Liver (tissue), 9 donors: ENCODE results near the gene GABPB1. TPM values are rescaled to one million over a fixed set of nuclear protein-coding genes. Genes with fewer than 3 reads are reported as not detected.

ENCODE experiments used
- DNase-seq: peaks from one replicate; pipeline ENCODE4 v3.0.0-alpha.2; 2017; ENCODE audit warnings: low spot score
- H3K27ac ChIP-seq, 2 donors: one replicate each; pipeline ENCODE4 v1.7.0; 2013; ENCODE audit warnings: inconsistent platforms in 2 of 2, low read length in 2 of 2, control low read depth in 1 of 2, low read depth in 1 of 2, mild to moderate bottlenecking in 1 of 2
- H3K27me3 ChIP-seq, 4 donors: one replicate each; pipeline versions ENCODE4 v1.6.1 to v1.7.0; 2013; ENCODE audit warnings: low read length in 3 of 4, inconsistent platforms in 1 of 4, mild to moderate bottlenecking in 1 of 4, moderate library complexity in 1 of 4; ENCODE audit not compliant: control insufficient read depth in 4 of 4, insufficient read depth in 4 of 4
- H3K36me3 ChIP-seq, 4 donors: one replicate each; pipeline versions ENCODE4 v1.6.1 to v1.7.0; 2013; ENCODE audit warnings: low read length in 3 of 4, mild to moderate bottlenecking in 3 of 4, low read depth in 1 of 4, moderate library complexity in 1 of 4; ENCODE audit not compliant: control insufficient read depth in 4 of 4, insufficient read depth in 3 of 4
- H3K4me1 ChIP-seq, 4 donors: one replicate each; pipeline versions ENCODE4 v1.6.1 to v1.7.0; 2013; ENCODE audit warnings: low read length in 3 of 4, mild to moderate bottlenecking in 3 of 4, moderate library complexity in 1 of 4; ENCODE audit not compliant: control insufficient read depth in 4 of 4, insufficient read depth in 4 of 4
- H3K4me3 ChIP-seq, 3 donors: one replicate each; pipeline versions ENCODE4 v1.6.1 to v1.7.0; 2013; ENCODE audit warnings: low read length in 3 of 3, control low read depth in 1 of 3, low read depth in 1 of 3, mild to moderate bottlenecking in 1 of 3
- H3K9ac ChIP-seq, 2 donors: one replicate each; pipeline ENCODE4 v1.7.0; 2013; ENCODE audit warnings: low read length in 2 of 2, mild to moderate bottlenecking in 2 of 2, moderate library complexity in 2 of 2, control low read depth in 1 of 2, low read depth in 1 of 2
- H3K9me3 ChIP-seq, 4 donors: one replicate each; pipeline versions ENCODE4 v1.6.1 to v1.7.0; 2013; ENCODE audit warnings: low read length in 3 of 4; ENCODE audit not compliant: control insufficient read depth in 4 of 4
- EGR1 ChIP-seq, 2 donors: IDR thresholded peaks; 2 replicates each; pipeline ENCODE4 v1.6.1; 2016 to 2018; ENCODE audit warnings: antibody characterized with exemption in 2 of 2, low read depth in 2 of 2
- FOXA1 ChIP-seq: IDR thresholded peaks from 2 replicates; pipeline ENCODE4 v1.6.1; 2016; ENCODE audit warnings: antibody characterized with exemption
- FOXA2 ChIP-seq: IDR thresholded peaks from 2 replicates; pipeline ENCODE4 v1.6.1; 2016; ENCODE audit warnings: antibody characterized with exemption
- GABPA ChIP-seq, 2 donors: IDR thresholded peaks in 1 of 2; conservative IDR thresholded peaks in 1 of 2; 2 replicates each; pipeline ENCODE4 v1.6.1; 2016; ENCODE audit warnings: antibody characterized with exemption in 2 of 2, mild to moderate bottlenecking in 1 of 2, moderate library complexity in 1 of 2
- HNF4A ChIP-seq, 2 donors: conservative IDR thresholded peaks; 2 replicates each; pipeline ENCODE4 v1.6.1; 2016; ENCODE audit warnings: antibody characterized with exemption in 2 of 2, mild to moderate bottlenecking in 2 of 2
- HNF4G ChIP-seq: IDR thresholded peaks from 2 replicates; pipeline ENCODE4 v1.6.1; 2016; ENCODE audit warnings: antibody characterized with exemption
- JUND ChIP-seq, 2 donors: IDR thresholded peaks; 2 replicates each; pipeline ENCODE4 v1.6.1; 2016; ENCODE audit warnings: antibody characterized with exemption in 2 of 2
- NR2F2 ChIP-seq: IDR thresholded peaks from 2 replicates; pipeline ENCODE4 v1.6.1; 2016; ENCODE audit warnings: antibody characterized with exemption
- RAD21 ChIP-seq, 2 donors: IDR thresholded peaks; 2 replicates each; pipeline ENCODE4 v1.6.1; 2016; ENCODE audit warnings: antibody characterized with exemption in 2 of 2, mild to moderate bottlenecking in 2 of 2
- RXRA ChIP-seq, 2 donors: IDR thresholded peaks; 2 replicates each; pipeline ENCODE4 v1.6.1; 2017 to 2018; ENCODE audit warnings: antibody characterized with exemption in 2 of 2, mild to moderate bottlenecking in 1 of 2
- SP1 ChIP-seq: IDR thresholded peaks from 2 replicates; pipeline ENCODE4 v1.6.1; 2018; ENCODE audit warnings: antibody characterized with exemption, mild to moderate bottlenecking
- TAF1 ChIP-seq: conservative IDR thresholded peaks from 2 replicates; pipeline ENCODE4 v1.6.1; 2016; ENCODE audit warnings: antibody characterized with exemption, mild to moderate bottlenecking
- YY1 ChIP-seq: IDR thresholded peaks from 2 replicates; pipeline ENCODE4 v1.6.1; 2016; ENCODE audit warnings: antibody characterized with exemption, mild to moderate bottlenecking
- WGBS: extraction: QIAGEN DNeasy Blood & Tissue Kit; methylation state at CpG from one replicate; pipeline ENCODE4 v1.1.7; 2013; 5-methylcytosine and 5-hydroxymethylcytosine counted together
- polyA plus RNA-seq, 2 donors: library from polyadenylated mRNA; stranded (reverse) in 1 of 2; unstranded in 1 of 2; fragments of 200-250 nt in 1 of 2; fragments of >200 nt in 1 of 2; fragmentation: Nextera tagmentation in 1 of 2; extraction: Ambion mirVana in 1 of 2; gene quantifications; one replicate each; pipeline versions ENCODE4 v1.2.1 to v1.2.3, GENCODE V29; 2013 to 2015
- total RNA-seq, 2 donors: library from RNA; depleted of rRNA; stranded (reverse); fragments of >200 nt; gene quantifications; one replicate each; pipeline ENCODE4 v1.2.3, GENCODE V29; 2014
- TF ChIP-seq, protein P1 (sequence below): IDR thresholded peaks from 2 replicates; pipeline ENCODE4 v1.6.1; 2016; ENCODE audit warnings: antibody characterized with exemption
- TF ChIP-seq, protein P2 (sequence below): IDR thresholded peaks from 2 replicates; pipeline ENCODE4 v1.6.1; 2016; ENCODE audit warnings: antibody characterized with exemption, mild to moderate bottlenecking
- TF ChIP-seq, protein P3 (sequence below): IDR thresholded peaks from 2 replicates; pipeline ENCODE4 v1.6.1; 2016; ENCODE audit warnings: antibody characterized with exemption
- TF ChIP-seq, protein P4 (sequence below): IDR thresholded peaks from 2 replicates; pipeline ENCODE4 v1.6.1; 2016; ENCODE audit warnings: antibody characterized with exemption
- TF ChIP-seq, protein P5 (sequence below): fragments of 150-350 bp; IDR thresholded peaks from 2 replicates; pipeline ENCODE4 v1.5.1; 2017; ENCODE audit warnings: improper control_type of control experiment, low read depth, low read length; ENCODE audit not compliant: missing input control
- donor health status: healthy.
- donor health status: healthy.
- donor health status: healthy.
- donor health status: healthy.
- donor health status: healthy.

GABPB1 gene
- total and polyA plus RNA-seq, 4 donors = 4.4 to 23.6 (median 9.8) TPM

DNA sequence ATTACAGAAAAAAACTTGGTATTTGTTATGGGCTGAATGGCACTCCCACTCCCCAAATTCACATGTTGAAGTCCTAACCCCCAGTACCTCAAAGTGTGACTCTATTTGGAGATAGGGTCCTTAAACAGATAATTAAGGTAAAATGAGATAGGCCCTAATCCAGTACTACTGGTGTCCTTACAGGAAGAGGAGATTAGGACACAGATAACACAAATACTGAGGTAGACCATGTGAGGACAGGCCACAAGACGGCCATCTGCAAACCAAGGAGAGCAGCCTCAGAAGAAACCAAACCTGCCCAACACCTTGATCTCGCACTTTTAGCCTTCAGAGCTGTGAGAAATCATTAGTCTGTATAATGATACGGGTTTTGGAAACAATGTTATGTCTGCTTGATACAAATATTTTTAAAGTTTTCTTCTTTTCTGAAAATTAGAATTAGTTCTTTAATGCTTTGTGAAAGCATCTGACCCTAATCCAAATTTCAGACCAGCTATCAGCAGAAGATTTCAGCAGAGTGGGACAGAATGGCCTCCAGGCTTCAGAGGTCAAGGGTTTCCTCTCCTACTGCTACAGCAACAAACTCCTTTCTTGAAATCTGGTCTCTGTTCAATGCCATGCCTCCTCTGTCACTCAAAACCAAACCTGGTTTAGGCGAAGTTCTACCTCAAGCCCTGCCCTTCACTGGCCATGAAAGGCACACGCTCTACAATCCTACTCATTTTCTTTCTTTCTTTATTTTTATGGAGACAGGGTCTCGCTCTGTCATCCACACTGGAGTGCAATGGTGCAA, 67.5 kb downstream of the GABPB1 start:
- peaks cover 5 to 19% (median 13%) of the 10 kb centered on the region in 4 donors for H3K36me3 ChIP-seq
- H3K9ac ChIP-seq = no peak overlapping the region
- H3K4me3 ChIP-seq = no peak overlapping the region
- H3K27me3 ChIP-seq = no peaks in the 10 kb centered on the region
- DNase-seq = no peak
- H3K27ac ChIP-seq = no peak overlapping the region
- H3K9me3 ChIP-seq = no peaks in the 10 kb centered on the region
- TF ChIP-seq RAD21 (IDR thresholded peaks at IDR 0.05) (no peak), GABPA (IDR thresholded peaks at IDR 0.05 in 1 of 2, conservative IDR thresholded peaks at IDR 0.05 in 1 of 2) (no peak), RXRA (IDR thresholded peaks at IDR 0.05) (no peak), NR2F2 (no peak), FOXA1 (no peak), HNF4G (no peak), JUND (IDR thresholded peaks at IDR 0.05) (no peak), HNF4A (conservative IDR thresholded peaks at IDR 0.05) (no peak), SP1 (no peak), TAF1 (no peak), FOXA2 (no peak), EGR1 (IDR thresholded peaks at IDR 0.05; ENCODE audit: low read depth in 2 of 2) (no peak), YY1 (no peak)
- TF ChIP-seq, protein P1, sequence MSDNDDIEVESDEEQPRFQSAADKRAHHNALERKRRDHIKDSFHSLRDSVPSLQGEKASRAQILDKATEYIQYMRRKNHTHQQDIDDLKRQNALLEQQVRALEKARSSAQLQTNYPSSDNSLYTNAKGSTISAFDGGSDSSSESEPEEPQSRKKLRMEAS = no peak
- WGBS = 98% methylated on average over 6 of the region's 6 CpGs
- H3K4me1 ChIP-seq = no peaks in the 10 kb centered on the region

DNA sequence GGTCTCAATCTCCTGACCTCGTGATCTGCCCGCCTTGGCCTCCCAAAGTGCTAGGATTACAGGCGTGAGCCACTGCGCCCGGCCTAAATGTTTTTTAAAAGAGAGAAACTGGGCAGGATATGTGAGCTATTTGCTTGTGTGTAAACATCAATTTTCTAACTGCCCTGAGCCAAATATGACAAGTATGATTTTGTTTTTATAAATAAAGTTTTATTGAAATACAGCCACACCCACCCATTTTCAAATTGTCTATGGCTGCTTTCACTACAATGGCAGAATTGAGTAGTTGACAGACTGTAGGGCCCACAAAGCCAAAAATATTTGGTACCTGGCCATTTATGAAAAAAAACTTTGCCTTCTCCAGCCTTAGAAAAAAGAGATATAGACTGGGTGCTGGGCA, 73.6 kb downstream of the GABPB1 start:
- no peak for DNase-seq
- Histone ChIP-seq H3K4me3 (no peak overlapping the region), H3K27me3 (no peaks in the 10 kb centered on the region), H3K9me3 (no peaks in the 10 kb centered on the region), H3K9ac (no peak overlapping the region), H3K27ac (no peak overlapping the region), H3K36me3 (peaks cover 0 to 5% (median 3%) of the 10 kb centered on the region in 4 donors), H3K4me1 (no peaks in the 10 kb centered on the region)
- 92% methylated on average over 5 of the region's 5 CpGs for WGBS
- TF ChIP-seq HNF4G (no peak), FOXA2 (no peak), FOXA1 (no peak), HNF4A (conservative IDR thresholded peaks at IDR 0.05) (no peak), EGR1 (IDR thresholded peaks at IDR 0.05; ENCODE audit: low read depth in 2 of 2) (no peak), JUND (IDR thresholded peaks at IDR 0.05) (no peak), TAF1 (no peak)
- TF ChIP-seq, protein P1 = no peak

DNA sequence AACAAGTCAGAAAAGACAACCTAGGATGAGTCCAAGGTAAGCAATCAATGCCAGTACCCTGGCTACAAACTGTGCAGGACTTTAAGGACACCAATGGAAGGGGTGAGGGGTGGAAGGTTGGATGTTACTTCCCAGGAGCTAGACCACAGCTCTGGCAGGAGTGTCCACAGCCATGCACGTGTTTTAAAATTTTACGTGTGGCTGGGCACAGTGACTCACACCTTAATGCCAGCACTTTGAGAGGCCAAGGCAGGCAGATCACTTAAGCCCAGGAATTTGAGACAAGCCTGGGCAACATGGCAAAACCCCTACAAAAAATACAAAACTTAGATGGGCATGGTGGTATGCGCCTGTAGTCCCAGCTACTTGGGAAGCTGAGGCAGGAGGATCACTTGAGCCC, 74.7 kb downstream of the GABPB1 start:
- Histone ChIP-seq H3K9ac (no peak overlapping the region), H3K36me3 (peaks cover 0 to 3% (median 3%) of the 10 kb centered on the region in 4 donors), H3K27ac (no peak overlapping the region), H3K4me1 (no peaks in the 10 kb centered on the region), H3K27me3 (no peaks in the 10 kb centered on the region), H3K4me3 (no peak overlapping the region), H3K9me3 (no peaks in the 10 kb centered on the region)
- 98% methylated on average over 3 of the region's 3 CpGs for WGBS
- DNase-seq = no peak
- TF ChIP-seq, protein P2, sequence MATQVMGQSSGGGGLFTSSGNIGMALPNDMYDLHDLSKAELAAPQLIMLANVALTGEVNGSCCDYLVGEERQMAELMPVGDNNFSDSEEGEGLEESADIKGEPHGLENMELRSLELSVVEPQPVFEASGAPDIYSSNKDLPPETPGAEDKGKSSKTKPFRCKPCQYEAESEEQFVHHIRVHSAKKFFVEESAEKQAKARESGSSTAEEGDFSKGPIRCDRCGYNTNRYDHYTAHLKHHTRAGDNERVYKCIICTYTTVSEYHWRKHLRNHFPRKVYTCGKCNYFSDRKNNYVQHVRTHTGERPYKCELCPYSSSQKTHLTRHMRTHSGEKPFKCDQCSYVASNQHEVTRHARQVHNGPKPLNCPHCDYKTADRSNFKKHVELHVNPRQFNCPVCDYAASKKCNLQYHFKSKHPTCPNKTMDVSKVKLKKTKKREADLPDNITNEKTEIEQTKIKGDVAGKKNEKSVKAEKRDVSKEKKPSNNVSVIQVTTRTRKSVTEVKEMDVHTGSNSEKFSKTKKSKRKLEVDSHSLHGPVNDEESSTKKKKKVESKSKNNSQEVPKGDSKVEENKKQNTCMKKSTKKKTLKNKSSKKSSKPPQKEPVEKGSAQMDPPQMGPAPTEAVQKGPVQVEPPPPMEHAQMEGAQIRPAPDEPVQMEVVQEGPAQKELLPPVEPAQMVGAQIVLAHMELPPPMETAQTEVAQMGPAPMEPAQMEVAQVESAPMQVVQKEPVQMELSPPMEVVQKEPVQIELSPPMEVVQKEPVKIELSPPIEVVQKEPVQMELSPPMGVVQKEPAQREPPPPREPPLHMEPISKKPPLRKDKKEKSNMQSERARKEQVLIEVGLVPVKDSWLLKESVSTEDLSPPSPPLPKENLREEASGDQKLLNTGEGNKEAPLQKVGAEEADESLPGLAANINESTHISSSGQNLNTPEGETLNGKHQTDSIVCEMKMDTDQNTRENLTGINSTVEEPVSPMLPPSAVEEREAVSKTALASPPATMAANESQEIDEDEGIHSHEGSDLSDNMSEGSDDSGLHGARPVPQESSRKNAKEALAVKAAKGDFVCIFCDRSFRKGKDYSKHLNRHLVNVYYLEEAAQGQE = no peak
- no peak for TF ChIP-seq TAF1
- TF ChIP-seq, protein P3, sequence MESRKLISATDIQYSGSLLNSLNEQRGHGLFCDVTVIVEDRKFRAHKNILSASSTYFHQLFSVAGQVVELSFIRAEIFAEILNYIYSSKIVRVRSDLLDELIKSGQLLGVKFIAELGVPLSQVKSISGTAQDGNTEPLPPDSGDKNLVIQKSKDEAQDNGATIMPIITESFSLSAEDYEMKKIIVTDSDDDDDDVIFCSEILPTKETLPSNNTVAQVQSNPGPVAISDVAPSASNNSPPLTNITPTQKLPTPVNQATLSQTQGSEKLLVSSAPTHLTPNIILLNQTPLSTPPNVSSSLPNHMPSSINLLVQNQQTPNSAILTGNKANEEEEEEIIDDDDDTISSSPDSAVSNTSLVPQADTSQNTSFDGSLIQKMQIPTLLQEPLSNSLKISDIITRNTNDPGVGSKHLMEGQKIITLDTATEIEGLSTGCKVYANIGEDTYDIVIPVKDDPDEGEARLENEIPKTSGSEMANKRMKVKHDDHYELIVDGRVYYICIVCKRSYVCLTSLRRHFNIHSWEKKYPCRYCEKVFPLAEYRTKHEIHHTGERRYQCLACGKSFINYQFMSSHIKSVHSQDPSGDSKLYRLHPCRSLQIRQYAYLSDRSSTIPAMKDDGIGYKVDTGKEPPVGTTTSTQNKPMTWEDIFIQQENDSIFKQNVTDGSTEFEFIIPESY = no peak
- no peak for TF ChIP-seq FOXA2
- TF ChIP-seq YY1 = no peak
- TF ChIP-seq RXRA (IDR thresholded peaks at IDR 0.05) = no peak
- no peak for TF ChIP-seq SP1
- no peak for TF ChIP-seq RAD21 (IDR thresholded peaks at IDR 0.05)
- TF ChIP-seq HNF4G = no peak
- TF ChIP-seq, protein P4, sequence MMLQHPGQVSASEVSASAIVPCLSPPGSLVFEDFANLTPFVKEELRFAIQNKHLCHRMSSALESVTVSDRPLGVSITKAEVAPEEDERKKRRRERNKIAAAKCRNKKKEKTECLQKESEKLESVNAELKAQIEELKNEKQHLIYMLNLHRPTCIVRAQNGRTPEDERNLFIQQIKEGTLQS = no peak
- no peak for TF ChIP-seq NR2F2
- TF ChIP-seq, protein P1 = no peak
- no peak for TF ChIP-seq JUND (IDR thresholded peaks at IDR 0.05)
- TF ChIP-seq, protein P5, sequence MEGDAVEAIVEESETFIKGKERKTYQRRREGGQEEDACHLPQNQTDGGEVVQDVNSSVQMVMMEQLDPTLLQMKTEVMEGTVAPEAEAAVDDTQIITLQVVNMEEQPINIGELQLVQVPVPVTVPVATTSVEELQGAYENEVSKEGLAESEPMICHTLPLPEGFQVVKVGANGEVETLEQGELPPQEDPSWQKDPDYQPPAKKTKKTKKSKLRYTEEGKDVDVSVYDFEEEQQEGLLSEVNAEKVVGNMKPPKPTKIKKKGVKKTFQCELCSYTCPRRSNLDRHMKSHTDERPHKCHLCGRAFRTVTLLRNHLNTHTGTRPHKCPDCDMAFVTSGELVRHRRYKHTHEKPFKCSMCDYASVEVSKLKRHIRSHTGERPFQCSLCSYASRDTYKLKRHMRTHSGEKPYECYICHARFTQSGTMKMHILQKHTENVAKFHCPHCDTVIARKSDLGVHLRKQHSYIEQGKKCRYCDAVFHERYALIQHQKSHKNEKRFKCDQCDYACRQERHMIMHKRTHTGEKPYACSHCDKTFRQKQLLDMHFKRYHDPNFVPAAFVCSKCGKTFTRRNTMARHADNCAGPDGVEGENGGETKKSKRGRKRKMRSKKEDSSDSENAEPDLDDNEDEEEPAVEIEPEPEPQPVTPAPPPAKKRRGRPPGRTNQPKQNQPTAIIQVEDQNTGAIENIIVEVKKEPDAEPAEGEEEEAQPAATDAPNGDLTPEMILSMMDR = no peak
